Heart left ventricle (tissue), 13 donors: ENCODE data around the gene GDNF.

Experiments
- POLR2A ChIP-seq, 2 donors: fragments of 450-650 bp; IDR thresholded peaks; one replicate each; pipeline ENCODE4 v1.6.1; 2017; ENCODE audit warnings: antibody characterized with exemption in 2 of 2, mild to moderate bottlenecking in 2 of 2, moderate library complexity in 2 of 2
- TF ChIP-seq, protein P1 (sequence below), 12 donors: fragments of 200-600 bp; sonication (generic) in 4 of 12; IDR thresholded peaks; one replicate each; pipeline versions ENCODE4 v1.5.0 to v1.8.0; 2018 to 2022; ENCODE audit warnings: antibody characterized with exemption in 12 of 12, mild to moderate bottlenecking in 5 of 12
- donor health status: ischemic (EF 13 %, LVEDD 7.1; RV severe dilation, severe dysfunction).
- donor health status: DM: no; HTN: yes; CAD: no.
- donor health status: DM: no; HTN: no; CAD: no.
- donor health status: ischemic (EF 25% LVEDD 6.9; RV normal size, moderate dysfunction).
- donor health status: ischemic (EF 25% LVEDD 5.7; RV mildly dilated, moderate dysfunction).
- donor health status: ischemic (EF 35%, LVEDD 5.7; RV mildly dilated, moderate dysfunction).
- donor health status: nonischemic (EF 11% LVEDD 7.7; RV severe dilation, severe dysfunction).
- donor health status: DM: yes; HTN: yes; CAD: no.
- donor health status: PGD.
- donor health status: ischemic (EF 29% LVEDD 5.4; RV normal size, mild dysfunction).
- donor health status: nonischemic (EF 23%, LVEDD 6.1; RV moderate dilation, normal function).

DNA sequence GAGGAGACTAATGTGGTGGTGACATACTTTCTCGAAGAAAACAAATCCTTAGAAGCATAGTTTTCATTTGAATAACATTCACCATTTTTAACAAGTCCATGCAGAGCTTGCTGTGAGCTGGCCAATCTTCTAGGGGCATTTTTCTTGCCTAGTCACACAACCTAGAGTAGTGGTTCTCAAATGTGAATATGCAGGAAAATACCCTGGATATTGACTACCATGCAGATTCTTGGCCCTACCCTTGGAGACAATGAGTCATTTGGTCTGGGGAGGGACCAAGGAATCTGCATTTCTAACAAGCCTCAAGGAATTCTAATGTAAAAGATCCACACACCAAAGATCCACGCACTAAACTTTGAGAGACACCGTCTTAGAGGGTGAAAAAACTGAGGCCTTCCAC is 23.5 kb downstream of the GDNF start:
- TF ChIP-seq, protein P1, sequence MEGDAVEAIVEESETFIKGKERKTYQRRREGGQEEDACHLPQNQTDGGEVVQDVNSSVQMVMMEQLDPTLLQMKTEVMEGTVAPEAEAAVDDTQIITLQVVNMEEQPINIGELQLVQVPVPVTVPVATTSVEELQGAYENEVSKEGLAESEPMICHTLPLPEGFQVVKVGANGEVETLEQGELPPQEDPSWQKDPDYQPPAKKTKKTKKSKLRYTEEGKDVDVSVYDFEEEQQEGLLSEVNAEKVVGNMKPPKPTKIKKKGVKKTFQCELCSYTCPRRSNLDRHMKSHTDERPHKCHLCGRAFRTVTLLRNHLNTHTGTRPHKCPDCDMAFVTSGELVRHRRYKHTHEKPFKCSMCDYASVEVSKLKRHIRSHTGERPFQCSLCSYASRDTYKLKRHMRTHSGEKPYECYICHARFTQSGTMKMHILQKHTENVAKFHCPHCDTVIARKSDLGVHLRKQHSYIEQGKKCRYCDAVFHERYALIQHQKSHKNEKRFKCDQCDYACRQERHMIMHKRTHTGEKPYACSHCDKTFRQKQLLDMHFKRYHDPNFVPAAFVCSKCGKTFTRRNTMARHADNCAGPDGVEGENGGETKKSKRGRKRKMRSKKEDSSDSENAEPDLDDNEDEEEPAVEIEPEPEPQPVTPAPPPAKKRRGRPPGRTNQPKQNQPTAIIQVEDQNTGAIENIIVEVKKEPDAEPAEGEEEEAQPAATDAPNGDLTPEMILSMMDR (IDR thresholded peaks at IDR 0.05): no peak
- TF ChIP-seq POLR2A (IDR thresholded peaks at IDR 0.05): no peak
